Nephron progenitor cell (in vitro differentiated cells): ENCODE data around the gene KCMF1.
A peak's percentile ranks its signal among the peaks of the same experiment; 100 is the strongest.

ENCODE experiments used
- DNase-seq: peaks from one replicate; pipeline ENCODE4 v3.0.0; 2021
- H3K27ac Mint-ChIP-seq: 2 replicates; pipeline ENCODE4 v1.8.0; 2021; ENCODE audit warnings: mild to moderate bottlenecking, moderate library complexity, mixed read lengths
- H3K27me3 Mint-ChIP-seq: 2 replicates; pipeline ENCODE4 v1.8.0; 2021; ENCODE audit warnings: mild to moderate bottlenecking, low read depth, mixed read lengths; ENCODE audit not compliant: poor library complexity
- H3K36me3 Mint-ChIP-seq: 2 replicates; pipeline ENCODE4 v1.8.0; 2021; ENCODE audit warnings: low read depth, mixed read lengths
- H3K4me1 Mint-ChIP-seq: 2 replicates; pipeline ENCODE4 v1.8.0; 2021; ENCODE audit warnings: mixed read lengths
- H3K4me3 Mint-ChIP-seq: 2 replicates; pipeline ENCODE4 v1.8.0; 2021; ENCODE audit warnings: mild to moderate bottlenecking, moderate library complexity, mixed read lengths
- H3K9me3 Mint-ChIP-seq: 2 replicates; pipeline ENCODE4 v1.8.0; 2021; ENCODE audit warnings: mild to moderate bottlenecking, moderate library complexity, mixed read lengths
- TF ChIP-seq, protein P1 (sequence below): fragments of 200-600 bp; sonication (generic); IDR thresholded peaks from 2 replicates; pipeline ENCODE4 v1.5.0; 2021; ENCODE audit warnings: antibody characterized with exemption

KCMF1 gene

DNA sequence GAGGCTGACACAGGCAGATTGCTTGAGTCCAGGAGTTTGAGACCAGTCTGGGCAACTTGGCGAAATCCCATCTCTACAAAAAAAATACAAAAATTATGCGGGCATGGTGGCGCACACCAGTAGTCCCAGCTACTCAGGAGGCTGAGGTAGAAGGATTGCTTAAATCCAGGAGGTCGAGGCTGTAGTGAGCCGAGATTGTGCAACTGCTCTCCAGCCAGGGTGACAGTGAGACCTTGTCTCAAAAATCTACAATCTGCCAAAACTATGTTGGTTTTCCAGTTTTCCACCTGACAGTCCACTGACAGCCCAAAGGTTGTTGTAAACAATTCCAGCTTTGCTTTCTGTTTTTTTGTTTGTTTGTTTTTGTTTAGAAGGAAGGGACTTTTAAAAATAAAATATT, 51.3 kb downstream of the KCMF1 start:
- TF ChIP-seq, protein P1, sequence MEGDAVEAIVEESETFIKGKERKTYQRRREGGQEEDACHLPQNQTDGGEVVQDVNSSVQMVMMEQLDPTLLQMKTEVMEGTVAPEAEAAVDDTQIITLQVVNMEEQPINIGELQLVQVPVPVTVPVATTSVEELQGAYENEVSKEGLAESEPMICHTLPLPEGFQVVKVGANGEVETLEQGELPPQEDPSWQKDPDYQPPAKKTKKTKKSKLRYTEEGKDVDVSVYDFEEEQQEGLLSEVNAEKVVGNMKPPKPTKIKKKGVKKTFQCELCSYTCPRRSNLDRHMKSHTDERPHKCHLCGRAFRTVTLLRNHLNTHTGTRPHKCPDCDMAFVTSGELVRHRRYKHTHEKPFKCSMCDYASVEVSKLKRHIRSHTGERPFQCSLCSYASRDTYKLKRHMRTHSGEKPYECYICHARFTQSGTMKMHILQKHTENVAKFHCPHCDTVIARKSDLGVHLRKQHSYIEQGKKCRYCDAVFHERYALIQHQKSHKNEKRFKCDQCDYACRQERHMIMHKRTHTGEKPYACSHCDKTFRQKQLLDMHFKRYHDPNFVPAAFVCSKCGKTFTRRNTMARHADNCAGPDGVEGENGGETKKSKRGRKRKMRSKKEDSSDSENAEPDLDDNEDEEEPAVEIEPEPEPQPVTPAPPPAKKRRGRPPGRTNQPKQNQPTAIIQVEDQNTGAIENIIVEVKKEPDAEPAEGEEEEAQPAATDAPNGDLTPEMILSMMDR = no peak
- Mint-ChIP-seq H3K9me3 (peaks cover 23% of the 10 kb centered on the region), H3K27ac (no peak overlapping the region), H3K4me3 (no peak overlapping the region), H3K36me3 (peaks cover 62% of the 10 kb centered on the region), H3K4me1 (peaks cover 8% of the 10 kb centered on the region), H3K27me3 (no peaks in the 10 kb centered on the region)
- no peak for DNase-seq

DNA sequence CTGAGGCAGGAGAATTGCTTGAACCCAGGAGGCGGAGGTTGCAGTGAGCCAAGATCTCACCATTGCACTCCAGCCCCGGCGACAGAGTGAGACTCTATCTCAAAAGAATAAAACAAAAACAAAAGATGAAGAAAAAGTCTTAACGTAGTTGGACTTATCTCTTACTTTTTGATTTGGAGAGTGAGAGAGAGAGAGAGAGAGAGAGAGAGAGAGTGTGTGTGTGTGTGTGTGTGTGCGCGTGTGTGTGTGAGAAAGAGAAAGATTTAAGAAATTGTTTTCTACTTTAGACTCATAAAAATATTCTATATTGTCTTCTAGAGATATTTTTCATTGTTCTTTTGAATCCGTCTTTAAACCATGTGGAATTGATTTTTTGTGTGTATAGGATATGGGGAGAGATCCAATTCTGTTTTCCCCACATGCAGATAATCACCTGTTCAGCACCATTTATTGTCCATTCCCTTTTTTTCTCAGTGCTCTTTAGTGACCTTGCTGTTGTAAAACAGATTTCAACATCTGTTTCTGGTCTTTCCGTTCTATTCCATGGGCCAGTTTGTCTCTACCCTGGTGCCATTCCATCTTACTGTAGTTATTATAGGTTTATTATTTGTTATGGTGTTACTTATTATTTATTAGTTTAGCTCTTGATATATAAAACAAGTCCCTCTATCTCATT, 53.5 kb downstream of the KCMF1 start:
- Mint-ChIP-seq H3K4me1 (peaks cover 6% of the 10 kb centered on the region), H3K36me3 (peaks cover 85% of the 10 kb centered on the region), H3K9me3 (peaks cover 23% of the 10 kb centered on the region), H3K4me3 (no peak overlapping the region), H3K27me3 (no peaks in the 10 kb centered on the region), H3K27ac (peak overlapping the region; percentile 95)
- TF ChIP-seq, protein P1 = no peak
- DNase-seq = no peak

DNA sequence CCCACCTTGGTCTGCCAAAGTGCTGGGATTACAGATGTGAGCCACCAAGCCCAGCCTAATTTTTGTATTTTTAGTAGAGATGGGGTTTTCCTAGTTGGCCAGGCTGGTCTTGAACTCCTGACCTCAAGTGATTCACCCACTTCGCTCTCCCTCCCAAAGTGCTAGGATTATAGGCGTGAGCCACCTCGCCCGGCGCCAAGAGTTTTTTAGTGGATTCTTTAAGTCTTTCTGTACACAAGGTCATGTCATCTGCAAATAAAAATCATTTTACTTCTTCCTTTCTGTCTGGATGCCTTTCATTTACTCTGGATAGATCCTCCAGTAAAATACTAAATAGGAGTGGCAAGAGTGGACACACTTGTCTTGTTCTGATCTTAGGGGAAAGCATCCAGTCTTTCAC, 61.7 kb downstream of the KCMF1 start:
- H3K27ac Mint-ChIP-seq = no peak overlapping the region
- DNase-seq = no peak
- no peak overlapping the region for H3K4me3 Mint-ChIP-seq
- H3K36me3 Mint-ChIP-seq = peaks cover 71% of the 10 kb centered on the region
- TF ChIP-seq, protein P1 = no peak
- no peaks in the 10 kb centered on the region for H3K27me3 Mint-ChIP-seq
- H3K4me1 Mint-ChIP-seq = peaks cover 7% of the 10 kb centered on the region
- H3K9me3 Mint-ChIP-seq = no peaks in the 10 kb centered on the region

DNA sequence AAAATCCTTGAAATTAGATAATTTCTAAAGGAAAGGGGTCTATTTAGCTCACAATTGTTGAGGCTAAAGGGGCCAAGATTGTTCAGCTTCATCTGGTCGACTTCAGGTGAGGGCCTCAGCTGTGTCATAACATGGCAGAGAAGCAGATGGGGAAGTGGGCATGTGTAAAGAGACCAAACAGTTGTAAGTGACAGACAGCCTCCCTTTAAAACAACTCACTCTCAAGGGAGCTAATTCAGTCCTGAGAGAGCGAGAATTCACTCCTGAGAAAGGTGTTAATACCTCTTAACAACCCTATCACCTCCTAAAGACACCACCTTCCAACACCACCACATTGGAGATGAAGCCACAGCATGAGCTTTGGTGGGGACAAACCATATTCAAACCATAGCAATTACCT, 62.4 kb downstream of the KCMF1 start:
- no peaks in the 10 kb centered on the region for H3K9me3 Mint-ChIP-seq
- H3K27me3 Mint-ChIP-seq = no peaks in the 10 kb centered on the region
- no peak for DNase-seq
- H3K4me1 Mint-ChIP-seq = peaks cover 4% of the 10 kb centered on the region
- peaks cover 67% of the 10 kb centered on the region for H3K36me3 Mint-ChIP-seq
- no peak overlapping the region for H3K27ac Mint-ChIP-seq
- no peak overlapping the region for H3K4me3 Mint-ChIP-seq
- TF ChIP-seq, protein P1 = no peak

DNA sequence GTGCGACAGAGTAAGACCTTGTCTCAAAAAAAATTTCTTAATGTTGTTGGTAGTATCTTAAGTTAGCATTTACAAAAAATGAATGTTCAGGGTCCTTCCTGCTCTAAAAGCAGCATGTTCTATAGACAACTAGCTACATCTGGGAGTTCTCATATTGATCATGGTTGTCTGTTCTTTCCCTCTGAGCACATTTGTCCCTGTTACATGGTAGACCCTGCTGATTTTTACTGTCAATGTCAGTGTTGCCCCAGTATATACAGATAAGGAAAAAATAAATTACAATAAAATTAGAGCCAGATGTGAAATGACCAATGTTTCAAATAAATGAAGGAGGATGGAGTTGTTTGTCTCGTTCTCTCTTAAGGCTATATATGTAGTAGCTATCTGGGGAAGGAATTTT, 63.2 kb downstream of the KCMF1 start:
- TF ChIP-seq, protein P1 = no peak
- H3K9me3 Mint-ChIP-seq = no peaks in the 10 kb centered on the region
- H3K27ac Mint-ChIP-seq = no peak overlapping the region
- H3K4me3 Mint-ChIP-seq = no peak overlapping the region
- H3K27me3 Mint-ChIP-seq = no peaks in the 10 kb centered on the region
- peaks cover 7% of the 10 kb centered on the region for H3K4me1 Mint-ChIP-seq
- peaks cover 62% of the 10 kb centered on the region for H3K36me3 Mint-ChIP-seq
- DNase-seq = no peak

DNA sequence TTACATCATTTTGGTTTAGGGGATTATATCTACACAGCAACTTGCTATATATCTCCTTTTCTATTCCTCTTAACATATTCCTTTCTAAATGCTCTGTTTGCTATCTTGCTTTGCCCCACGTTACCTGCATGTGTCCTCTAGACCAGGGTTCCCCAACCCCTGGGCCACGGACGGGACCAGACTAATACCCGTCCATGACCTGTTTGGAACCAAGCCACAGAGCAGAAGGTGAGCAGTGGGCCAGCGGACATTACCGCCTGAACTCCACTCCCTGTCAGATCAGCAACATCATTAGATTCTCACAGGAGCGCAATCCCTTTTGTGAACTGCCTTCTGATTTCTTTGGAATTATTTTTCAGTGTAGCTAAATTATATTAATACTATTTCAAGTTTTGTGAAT, 66.7 kb downstream of the KCMF1 start:
- no peak overlapping the region for H3K27ac Mint-ChIP-seq
- DNase-seq = no peak
- H3K9me3 Mint-ChIP-seq = no peaks in the 10 kb centered on the region
- no peak overlapping the region for H3K4me3 Mint-ChIP-seq
- peaks cover 59% of the 10 kb centered on the region for H3K36me3 Mint-ChIP-seq
- H3K27me3 Mint-ChIP-seq = no peaks in the 10 kb centered on the region
- TF ChIP-seq, protein P1 = no peak
- peaks cover 16% of the 10 kb centered on the region for H3K4me1 Mint-ChIP-seq
